HG03196 (cell line): Measurements from ENCODE around the gene XYLT1.

Experiments used
- ATAC-seq: cut with Tn5 transposase; IDR thresholded peaks from one replicate; pipeline ENCODE4 v1.9.1; 2021; ENCODE audit not compliant: unreplicated experiment

Gene XYLT1

GRCh38 chr16:17125671-17126070, 345.1 kb downstream of the XYLT1 start:
- ATAC-seq: no peak

- ATAC-seq: no peak
Observed at GRCh38 chr16:17117906-17118577, 352.7 kb downstream of the XYLT1 start.

- ATAC-seq: no peak
Observed at GRCh38 chr16:17116595-17117322, 354.0 kb downstream of the XYLT1 start.

GRCh38 chr16:17109413-17109812, 361.3 kb downstream of the XYLT1 start:
- no peak for ATAC-seq

- ATAC-seq: no peak
Observed at GRCh38 chr16:17108596-17108995, 362.2 kb downstream of the XYLT1 start.

GRCh38 chr16:17107450-17107849, 363.3 kb downstream of the XYLT1 start:
- ATAC-seq: no peak

- ATAC-seq: no peak
Observed at GRCh38 chr16:17106243-17106791, 364.4 kb downstream of the XYLT1 start.

GRCh38 chr16:17105239-17105797, 365.4 kb downstream of the XYLT1 start:
- no peak for ATAC-seq

- ATAC-seq: no peak
Observed at GRCh38 chr16:17104654-17105053, 366.1 kb downstream of the XYLT1 start.

- no peak for ATAC-seq
Observed at GRCh38 chr16:17103216-17103615, 367.5 kb downstream of the XYLT1 start.

- no peak for ATAC-seq
Observed at GRCh38 chr16:17101646-17102045, 369.1 kb downstream of the XYLT1 start.

- ATAC-seq: no peak
Observed at GRCh38 chr16:17098685-17099084, 372.1 kb downstream of the XYLT1 start.

GRCh38 chr16:17084130-17084529, 386.6 kb downstream of the XYLT1 start:
- ATAC-seq: no peak

- ATAC-seq: no peak
Observed at GRCh38 chr16:17083628-17084027, 387.1 kb downstream of the XYLT1 start.

- no peak for ATAC-seq
Observed at GRCh38 chr16:17082095-17082882, 388.5 kb downstream of the XYLT1 start.

GRCh38 chr16:17080105-17080504, 390.7 kb downstream of the XYLT1 start:
- no peak for ATAC-seq

- ATAC-seq: no peak
Observed at GRCh38 chr16:17078931-17079631, 391.7 kb downstream of the XYLT1 start.

GRCh38 chr16:17076818-17077498, 393.8 kb downstream of the XYLT1 start:
- no peak for ATAC-seq

GRCh38 chr16:17076092-17076754, 394.5 kb downstream of the XYLT1 start:
- ATAC-seq: no peak
